H1 (cell line): ENCODE results near the gene ZNRF2. TPM values are rescaled to one million over a fixed set of nuclear protein-coding genes. Genes with fewer than 3 reads are reported as not detected.

ENCODE experiments used
- CTCF ChIA-PET: fragments of 300-600 bp; sonication (Branson Sonifier 250); formaldehyde crosslinking; loops from one replicate; lab custom pipeline; 2021; ENCODE audit not compliant: partially characterized antibody; lab: Charles Lee
- POLR2A ChIA-PET: fragments of 300-600 bp; sonication (Branson Sonifier 250); formaldehyde crosslinking; loops from one replicate; lab custom pipeline; 2021; ENCODE audit warnings: inconsistent platforms; ENCODE audit not compliant: partially characterized antibody; lab: Charles Lee
- DNase-seq, 2 experiments: peaks; one replicate each; pipeline versions ENCODE4 v3.0.0 to v3.0.0-alpha.2; 2010 to 2022; ENCODE audit warnings: low spot score in 2 of 2, low read depth in 1 of 2, mixed read lengths in 1 of 2
- FAIRE-seq: peaks from 2 replicates; lab custom pipeline; 2011; peaks lifted over from hg19 to GRCh38; lab: Jason Lieb, UNC
- H2AFZ ChIP-seq: 2 replicates; pipeline ENCODE4 v1.8.1; 2012; ENCODE audit warnings: low read length, inconsistent platforms
- H2AK5ac ChIP-seq: 2 replicates; pipeline ENCODE4 v1.6.1; 2013; ENCODE audit warnings: low read depth, low read length
- H2BK120ac ChIP-seq: replicated peaks from 2 replicates; pipeline ENCODE3; 2013; ENCODE audit warnings: low read depth, low read length, inconsistent platforms
- H2BK12ac ChIP-seq: 2 replicates; pipeline ENCODE4 v1.6.1; 2013; ENCODE audit warnings: low read depth, low read length
- H2BK15ac ChIP-seq: 2 replicates; pipeline ENCODE4 v1.6.1; 2013; ENCODE audit warnings: low read length
- H2BK20ac ChIP-seq: 2 replicates; pipeline ENCODE4 v1.6.1; 2013; ENCODE audit warnings: low read length
- H2BK5ac ChIP-seq: 2 replicates; pipeline ENCODE4 v1.6.1; 2013; ENCODE audit warnings: low read depth, low read length
- H3K14ac ChIP-seq: 2 replicates; pipeline ENCODE4 v1.6.1; 2013; ENCODE audit warnings: inconsistent platforms; ENCODE audit not compliant: insufficient read length
- H3K18ac ChIP-seq: 2 replicates; pipeline ENCODE4 v1.6.1; 2013; ENCODE audit warnings: low read length; ENCODE audit errors: extremely low read depth
- H3K23ac ChIP-seq: 2 replicates; pipeline ENCODE4 v1.6.1; 2013; ENCODE audit warnings: inconsistent platforms; ENCODE audit not compliant: insufficient read length
- H3K23me2 ChIP-seq: 2 replicates; pipeline ENCODE4 v1.6.1; 2013; ENCODE audit warnings: low read depth, low read length
- H3K27ac ChIP-seq: 2 replicates; pipeline ENCODE4 v1.6.1; 2011; ENCODE audit warnings: low read depth, low read length, inconsistent platforms
- H3K27me3 ChIP-seq, 4 experiments: replicated peaks in 1 of 4; 1 replicate in 1 of 4; 2 replicates in 3 of 4; pipeline versions ENCODE4 v1.6.1 to v1.8.1; 2011 to 2013; ENCODE audit warnings: low read length in 3 of 4, mild to moderate bottlenecking in 3 of 4, inconsistent platforms in 2 of 4, mixed read lengths in 2 of 4, moderate library complexity in 1 of 4; ENCODE audit not compliant: control insufficient read depth in 3 of 4, insufficient read depth in 3 of 4; ENCODE audit errors: extremely low read depth in 1 of 4
- H3K36me3 ChIP-seq, 4 experiments: 2 replicates each; pipeline versions ENCODE4 v1.6.1 to v1.8.1; 2011 to 2013; ENCODE audit warnings: mild to moderate bottlenecking in 4 of 4, low read length in 3 of 4, moderate library complexity in 2 of 4, control low read depth in 1 of 4, inconsistent platforms in 1 of 4; ENCODE audit not compliant: insufficient read depth in 4 of 4, control insufficient read depth in 2 of 4
- H3K4ac ChIP-seq: replicated peaks from 2 replicates; pipeline ENCODE3; 2013; ENCODE audit warnings: low read length, low read depth, mixed read lengths, inconsistent platforms; ENCODE audit not compliant: insufficient read length
- H3K4me1 ChIP-seq, 4 experiments: replicated peaks in 1 of 4; 1 replicate in 1 of 4; 2 replicates in 3 of 4; pipeline versions ENCODE4 v1.6.1 to v1.8.1; 2011 to 2013; ENCODE audit warnings: low read length in 3 of 4, inconsistent platforms in 2 of 4, mixed read lengths in 1 of 4; ENCODE audit not compliant: insufficient read depth in 4 of 4, control insufficient read depth in 3 of 4
- H3K4me2 ChIP-seq, 2 experiments: 2 replicates each; pipeline versions ENCODE4 v1.6.1 to v1.8.1; 2011 to 2013; ENCODE audit warnings: low read depth in 2 of 2, low read length in 2 of 2, control low read depth in 1 of 2, inconsistent platforms in 1 of 2, mild to moderate bottlenecking in 1 of 2; ENCODE audit not compliant: insufficient read depth in 1 of 2
- H3K4me3 ChIP-seq, 4 experiments: fragments of 200-600, 300-600 bp in 1 of 4; sonication (generic), shearing (Covaris generic), sonication (Bioruptor Twin) in 1 of 4; 2 replicates each; pipeline versions ENCODE4 v1.5.1 to v1.8.1; 2011 to 2016; ENCODE audit warnings: low read length in 4 of 4, low read depth in 3 of 4, control low read depth in 2 of 4, inconsistent platforms in 2 of 4, mild to moderate bottlenecking in 2 of 4, mixed read lengths in 1 of 4, moderate library complexity in 1 of 4; ENCODE audit not compliant: insufficient read depth in 2 of 4; ENCODE audit errors: extremely low read depth in 1 of 4
- H3K56ac ChIP-seq: replicated peaks from 2 replicates; pipeline ENCODE3; 2013; ENCODE audit warnings: low read depth, mild to moderate bottlenecking, mixed read lengths, low read length, inconsistent platforms; ENCODE audit not compliant: insufficient read length
- H3K79me1 ChIP-seq: 2 replicates; pipeline ENCODE4 v1.6.1; 2013; ENCODE audit warnings: low read depth, low read length, control low read depth
- H3K79me2 ChIP-seq, 2 experiments: 2 replicates each; pipeline versions ENCODE4 v1.6.1 to v1.8.1; 2012 to 2013; ENCODE audit warnings: low read length in 2 of 2, mild to moderate bottlenecking in 2 of 2, inconsistent platforms in 1 of 2; ENCODE audit not compliant: insufficient read depth in 2 of 2, control insufficient read depth in 1 of 2
- H3K9ac ChIP-seq, 4 experiments: replicated peaks in 1 of 4; 1 replicate in 1 of 4; 2 replicates in 3 of 4; pipeline versions ENCODE4 v1.6.1 to v1.8.1; 2011 to 2013; ENCODE audit warnings: low read depth in 3 of 4, low read length in 3 of 4, control low read depth in 2 of 4, mild to moderate bottlenecking in 2 of 4, moderate library complexity in 2 of 4, inconsistent platforms in 1 of 4; ENCODE audit errors: extremely low read depth in 1 of 4
- H3K9me3 ChIP-seq, 2 experiments: 2 replicates each; pipeline versions ENCODE4 v1.6.1 to v1.8.1; 2012 to 2013; ENCODE audit warnings: mild to moderate bottlenecking in 2 of 2, moderate library complexity in 2 of 2, control low read depth in 1 of 2, inconsistent platforms in 1 of 2, low read depth in 1 of 2, low read length in 1 of 2, mixed read lengths in 1 of 2; ENCODE audit not compliant: insufficient read depth in 2 of 2
- H4K20me1 ChIP-seq, 2 experiments: replicated peaks in 1 of 2; 2 replicates each; pipeline versions ENCODE3 to v1.8.1; 2011 to 2013; ENCODE audit warnings: inconsistent platforms in 2 of 2, low read length in 2 of 2, mild to moderate bottlenecking in 1 of 2; ENCODE audit not compliant: insufficient read depth in 2 of 2, control insufficient read depth in 1 of 2
- H4K5ac ChIP-seq: 2 replicates; pipeline ENCODE4 v1.6.1; 2013; ENCODE audit warnings: low read length, low read depth, mixed read lengths, inconsistent platforms; ENCODE audit not compliant: insufficient read length
- H4K8ac ChIP-seq: 2 replicates; pipeline ENCODE4 v1.8.0; 2013; ENCODE audit warnings: mild to moderate bottlenecking, moderate library complexity, low read length, inconsistent platforms; ENCODE audit not compliant: insufficient read depth; ENCODE audit errors: extremely low read depth
- H4K91ac ChIP-seq: replicated peaks from 2 replicates; pipeline ENCODE3; 2013; ENCODE audit warnings: low read length, mixed read lengths, inconsistent platforms; ENCODE audit not compliant: insufficient read length
- EGR1 ChIP-seq: IDR thresholded peaks from 2 replicates; pipeline ENCODE4 v1.6.1; 2011; ENCODE audit warnings: low read depth, low read length, borderline replicate concordance
- GTF2F1 ChIP-seq: IDR thresholded peaks from 2 replicates; pipeline ENCODE4 v1.6.1; 2012; ENCODE audit warnings: low read depth, low read length, improper control_type of control experiment, borderline replicate concordance
- JUN ChIP-seq: IDR thresholded peaks from 2 replicates; pipeline ENCODE4 v1.6.1; 2011; ENCODE audit warnings: low read depth, mild to moderate bottlenecking, improper control_type of control experiment, low read length
- KDM5A ChIP-seq: fragments of 200-600 bp; IDR thresholded peaks from 2 replicates; pipeline ENCODE4 v1.7.1; 2012; ENCODE audit warnings: mild to moderate bottlenecking, low read length, inconsistent platforms, mixed read lengths
- MAFK ChIP-seq: IDR thresholded peaks from 2 replicates; pipeline ENCODE4 v1.6.1; 2012; ENCODE audit warnings: low read depth, mild to moderate bottlenecking, improper control_type of control experiment, low read length
- NRF1 ChIP-seq: IDR thresholded peaks from 2 replicates; pipeline ENCODE4 v1.6.1; 2011; ENCODE audit warnings: mild to moderate bottlenecking, low read depth, low read length, improper control_type of control experiment
- PHF8 ChIP-seq: fragments of 200-600 bp; sonication (generic); conservative IDR thresholded peaks from 2 replicates; pipeline ENCODE4 v1.7.1; 2012; ENCODE audit warnings: low read depth, mild to moderate bottlenecking, inconsistent platforms, low read length, moderate library complexity
- POU5F1 ChIP-seq: IDR thresholded peaks from 2 replicates; pipeline ENCODE4 v1.6.1; 2011; ENCODE audit warnings: low read depth, mild to moderate bottlenecking, low read length, moderate library complexity
- RNF2 ChIP-seq: fragments of 200-900, 300-1000 bp; sonication (generic); IDR thresholded peaks from 2 replicates; pipeline ENCODE4 v1.7.1; 2016; ENCODE audit warnings: borderline replicate concordance, low read depth, mild to moderate bottlenecking, antibody characterized with exemption, low read length; ENCODE audit not compliant: poor library complexity, severe bottlenecking; ENCODE audit errors: missing control alignments
- SAP30 ChIP-seq: fragments of 300-600 bp; sonication (generic); IDR thresholded peaks from 2 replicates; pipeline ENCODE4 v1.7.1; 2012; ENCODE audit warnings: low read length, moderate library complexity, mild to moderate bottlenecking, inconsistent platforms; ENCODE audit not compliant: insufficient read depth, insufficient replicate concordance
- SIRT6 ChIP-seq: IDR thresholded peaks from one replicate; pipeline ENCODE4 v1.7.1; 2012; ENCODE audit warnings: low read length, inconsistent platforms
- WGBS, 2 experiments: shearing (Covaris generic) in 1 of 2; methylation state at CpG; one replicate each; pipeline versions ENCODE4 v1.1.6 to v1.1.7; 2013 to 2015; ENCODE audit warnings: low lambda C conversion rate in 2 of 2, mixed read lengths in 2 of 2, inconsistent platforms in 1 of 2, low coverage in 1 of 2, missing lambda C conversion rate in 1 of 2; ENCODE audit not compliant: insufficient replicate concordance in 2 of 2, insufficient coverage in 1 of 2, insufficient read length in 1 of 2; ENCODE audit errors: extremely low coverage in 1 of 2, missing lambda C conversion rate in 1 of 2; 5-methylcytosine and 5-hydroxymethylcytosine counted together
- polyA plus RNA-seq, 7 experiments: library from polyadenylated mRNA; depleted of rRNA in 3 of 7; stranded (reverse) in 5 of 7; unstranded in 2 of 7; fragments of >200 nt in 5 of 7; fragments of 200-250 nt in 2 of 7; gene quantifications; 1 replicate in 5 of 7; 2 replicates in 1 of 7; 4 replicates in 1 of 7; pipeline versions ENCODE4 v1.2.1 to v1.2.3, GENCODE V29; 2011 to 2013; ENCODE audit warnings: missing spikeins in 2 of 7, mixed read lengths in 2 of 7
- total RNA-seq: library from RNA; stranded (reverse); fragmentation: NEBNext Ultra II Directional; extraction: Animal tissue kit (Norgen Biotek cat#: 25700); gene quantifications from 2 replicates; pipeline ENCODE4 v1.2.1, GENCODE V29; 2021

Gene ZNRF2
- total and polyA plus RNA-seq, 2 of the 8 experiments (the other 6 are each of a cell fraction or from before 2014, with no cell fraction given): 2.9 to 16.2 TPM

DNA sequence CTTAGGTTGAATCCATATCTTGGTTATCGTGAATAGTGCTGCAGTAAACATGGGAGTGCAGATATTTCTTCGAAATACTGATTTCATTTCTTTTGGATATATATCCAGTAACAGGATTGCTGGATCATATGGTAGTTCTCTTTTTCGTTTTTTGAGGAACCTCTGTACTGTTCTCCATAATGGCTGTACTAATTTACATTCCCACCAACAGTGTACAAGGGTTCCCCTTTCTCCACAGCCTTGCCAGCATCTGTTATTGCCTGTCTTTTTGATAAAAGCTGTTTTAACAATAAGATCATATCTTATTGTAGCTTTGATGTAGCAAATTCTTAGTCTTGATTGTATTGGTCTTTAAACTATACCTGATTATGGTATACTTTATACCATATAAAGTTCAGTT is 45.3 kb downstream of the ZNRF2 start:
- H3K56ac ChIP-seq: no peak overlapping the region
- H4K20me1 ChIP-seq: no peaks in the 10 kb centered on the region
- H2AFZ ChIP-seq: no peak overlapping the region
- POLR2A ChIA-PET: no interaction called here
- H3K18ac ChIP-seq: no peak overlapping the region
- H3K79me1 ChIP-seq: no peaks in the 10 kb centered on the region
- no peak overlapping the region for H2BK20ac ChIP-seq
- H3K36me3 ChIP-seq: no peaks in the 10 kb centered on the region; a peak in 1 of 8 replicates
- H3K23me2 ChIP-seq: no peaks in the 10 kb centered on the region
- no peak for DNase-seq
- no peak for FAIRE-seq
- no peak overlapping the region for H3K23ac ChIP-seq
- H2BK120ac ChIP-seq: no peak overlapping the region
- H2AK5ac ChIP-seq: no peak overlapping the region
- H3K9me3 ChIP-seq: no peaks in the 10 kb centered on the region; a peak in 1 of 4 replicates
- H3K4me2 ChIP-seq: no peak overlapping the region
- CTCF ChIA-PET: interaction anchor here (1.5 kb wide), 1 partner anchor 83 kb away, joined by 3 read pairs; no protein-coding TSS in a partner anchor
- no peak overlapping the region for H3K27ac ChIP-seq
- H3K14ac ChIP-seq: no peak overlapping the region
- H3K79me2 ChIP-seq: peaks cover 0 to 63% of the 10 kb centered on the region in 2 experiments; a peak in 2 of 4 replicates
- no peak overlapping the region for H2BK5ac ChIP-seq
- no peak overlapping the region for H3K4ac ChIP-seq
- no peak overlapping the region for H4K91ac ChIP-seq
- H4K5ac ChIP-seq: no peak overlapping the region
- no peak overlapping the region for H4K8ac ChIP-seq
- 93% methylated on average over 3 of the region's 3 CpGs; no CpG with 5 or more reads in 1 of the 2 experiments for WGBS, 2 experiments
- no peaks in the 10 kb centered on the region for H3K27me3 ChIP-seq
- H2BK12ac ChIP-seq: no peak overlapping the region
- H3K4me1 ChIP-seq: peaks cover 0 to 6% (median 0%) of the 10 kb centered on the region in 4 experiments; a peak in 1 of 7 replicates
- H2BK15ac ChIP-seq: no peak overlapping the region
- no peak overlapping the region for H3K4me3 ChIP-seq
- no peak overlapping the region for H3K9ac ChIP-seq
- no peak for TF ChIP-seq GTF2F1
- no peak for TF ChIP-seq EGR1
- TF ChIP-seq NRF1: no peak
- TF ChIP-seq SIRT6: no peak
- no peak for TF ChIP-seq MAFK
- TF ChIP-seq PHF8: no peak
- TF ChIP-seq KDM5A: no peak
- TF ChIP-seq JUN: no peak
- TF ChIP-seq SAP30: no peak
- TF ChIP-seq RNF2: no peak
- no peak for TF ChIP-seq POU5F1
